Chondrocyte (in vitro differentiated cells): ENCODE measurements around the gene TAF1. TPM values are rescaled to one million over a fixed set of nuclear protein-coding genes. Genes with fewer than 3 reads are reported as not detected.

Experiments
- DNase-seq: peaks from one replicate; pipeline ENCODE4 v3.0.0; 2021; ENCODE audit warnings: mixed read lengths, low spot score
- H3K27ac Mint-ChIP-seq: one replicate; pipeline ENCODE4 v1.8.0; 2021; ENCODE audit warnings: mild to moderate bottlenecking, moderate library complexity, mixed read lengths; ENCODE audit not compliant: unreplicated experiment
- H3K27me3 Mint-ChIP-seq: 2 replicates; pipeline ENCODE4 v1.8.0; 2021; ENCODE audit warnings: low read depth, mixed read lengths
- H3K36me3 Mint-ChIP-seq: 2 replicates; pipeline ENCODE4 v1.8.0; 2021; ENCODE audit warnings: low read depth, mixed read lengths
- H3K4me1 Mint-ChIP-seq: 2 replicates; pipeline ENCODE4 v1.8.0; 2021; ENCODE audit warnings: low read depth, mild to moderate bottlenecking, mixed read lengths
- H3K4me3 Mint-ChIP-seq: one replicate; pipeline ENCODE4 v1.8.0; 2021; ENCODE audit warnings: mild to moderate bottlenecking, moderate library complexity, mixed read lengths; ENCODE audit not compliant: unreplicated experiment
- H3K9me3 Mint-ChIP-seq: 2 replicates; pipeline ENCODE4 v1.8.0; 2021; ENCODE audit warnings: low read depth, mixed read lengths
- CTCF ChIP-seq: fragments of 200-600 bp; sonication (generic); IDR thresholded peaks from 2 replicates; pipeline ENCODE4 v1.5.0; 2021; ENCODE audit warnings: antibody characterized with exemption, mild to moderate bottlenecking, moderate library complexity
- total RNA-seq: library from RNA; stranded (reverse); gene quantifications from 3 replicates; pipeline ENCODE4 v1.2.1, GENCODE V29; 2021

Gene TAF1
- total RNA-seq, 1 donor from 2014 or later: 26.4 TPM

GRCh38 chrX:71453056-71453455 is 86.9 kb downstream of the TAF1 start:
- no peak for TF ChIP-seq CTCF
- Mint-ChIP-seq H3K9me3 (peaks cover 2% of the 10 kb centered on the region), H3K27ac (no peak overlapping the region), H3K36me3 (peaks cover 5% of the 10 kb centered on the region), H3K4me1 (no peaks in the 10 kb centered on the region), H3K27me3 (no peaks in the 10 kb centered on the region), H3K4me3 (no peak overlapping the region)
- DNase-seq: no peak

- no peaks in the 10 kb centered on the region for H3K27me3 Mint-ChIP-seq
- no peak for TF ChIP-seq CTCF
- no peak for DNase-seq
- peaks cover 13% of the 10 kb centered on the region for H3K36me3 Mint-ChIP-seq
- no peaks in the 10 kb centered on the region for H3K4me1 Mint-ChIP-seq
- no peak overlapping the region for H3K27ac Mint-ChIP-seq
- H3K4me3 Mint-ChIP-seq: no peak overlapping the region
- peaks cover 2% of the 10 kb centered on the region for H3K9me3 Mint-ChIP-seq
Measured at GRCh38 chrX:71454222-71454621, 88.1 kb downstream of the TAF1 start.

DNA sequence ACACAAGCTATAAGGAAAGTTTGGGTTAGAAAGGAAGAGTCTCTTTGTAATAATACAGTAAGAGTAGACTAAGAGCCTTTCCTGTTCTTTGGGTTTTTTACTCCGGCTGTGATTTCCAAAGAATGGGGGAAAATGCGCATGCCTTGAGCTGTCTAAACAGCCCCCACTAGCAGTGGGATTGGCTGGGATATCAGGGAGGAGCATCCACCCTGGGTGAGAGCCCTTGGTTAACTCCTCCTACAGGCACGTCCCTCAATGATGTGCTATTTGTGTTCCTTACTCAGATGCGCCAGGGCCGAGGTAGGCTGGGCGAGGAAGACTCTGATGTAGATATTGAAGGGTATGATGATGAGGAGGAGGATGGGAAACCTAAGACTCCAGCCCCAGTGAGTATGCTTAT is 92.7 kb downstream of the TAF1 start:
- no peaks in the 10 kb centered on the region for H3K4me1 Mint-ChIP-seq
- H3K36me3 Mint-ChIP-seq: peaks cover 31% of the 10 kb centered on the region
- TF ChIP-seq CTCF: no peak
- H3K27me3 Mint-ChIP-seq: no peaks in the 10 kb centered on the region
- no peak overlapping the region for H3K4me3 Mint-ChIP-seq
- H3K27ac Mint-ChIP-seq: no peak overlapping the region
- peaks cover 14% of the 10 kb centered on the region for H3K9me3 Mint-ChIP-seq
- no peak for DNase-seq

GRCh38 chrX:71464968-71465367 is 98.8 kb downstream of the TAF1 start:
- Mint-ChIP-seq H3K36me3 (peaks cover 24% of the 10 kb centered on the region), H3K27ac (no peak overlapping the region), H3K9me3 (peaks cover 15% of the 10 kb centered on the region), H3K4me1 (no peaks in the 10 kb centered on the region), H3K4me3 (no peak overlapping the region), H3K27me3 (no peaks in the 10 kb centered on the region)
- TF ChIP-seq CTCF: no peak
- no peak for DNase-seq

GRCh38 chrX:71466979-71467523 is 100.9 kb downstream of the TAF1 start:
- no peak for TF ChIP-seq CTCF

More at GRCh38 chrX:71466979-71467523, 100.9 kb downstream of the TAF1 start:
- Mint-ChIP-seq H3K4me1 (no peaks in the 10 kb centered on the region), H3K27me3 (no peaks in the 10 kb centered on the region), H3K4me3 (no peak overlapping the region), H3K36me3 (peaks cover 13% of the 10 kb centered on the region), H3K9me3 (peaks cover 4% of the 10 kb centered on the region), H3K27ac (no peak overlapping the region)
- no peak for DNase-seq
